Measurements from ENCODE around the gene DGUOK. TPM values are rescaled to one million over a fixed set of nuclear protein-coding genes. Genes with fewer than 3 reads are reported as not detected.

DGUOK gene
- total and polyA plus RNA-seq, 2 donors = 73.7 to 157 TPM

- H3K27ac ChIP-seq (ENCODE audit: low read depth in 1 of 2, low read length in 1 of 2) = no peak overlapping the region
- H3K9me3 ChIP-seq (ENCODE audit: control insufficient read depth in 2 of 2, insufficient read depth in 1 of 2, low read length in 1 of 2) = no peaks in the 10 kb centered on the region
- H3K36me3 ChIP-seq (ENCODE audit: control insufficient read depth in 2 of 2, insufficient read depth in 2 of 2, low read length in 1 of 2) = peaks cover 4 to 9% of the 10 kb centered on the region in 2 donors
- DNase-seq (ENCODE audit: low read depth in 6 of 9, low spot score in 9 of 9) = no peak
- H3K4me1 ChIP-seq (ENCODE audit: control insufficient read depth in 2 of 2, insufficient read depth in 2 of 2, low read length in 2 of 2) = peaks cover 6 to 33% of the 10 kb centered on the region in 2 donors
- no peak overlapping the region for H3K4me3 ChIP-seq (ENCODE audit: low read length in 2 of 2)
- no peaks in the 10 kb centered on the region for H3K27me3 ChIP-seq (ENCODE audit: control insufficient read depth in 2 of 2, insufficient read depth in 1 of 2, low read length in 1 of 2)
- WGBS = 89% methylated on average over 4 of the region's 4 CpGs
Measured at GRCh38 chr2:73998933-73999332, 72.3 kb downstream of the DGUOK start.

- no peak overlapping the region for H3K4me3 ChIP-seq (ENCODE audit: low read length in 2 of 2)
- H3K9me3 ChIP-seq (ENCODE audit: control insufficient read depth in 2 of 2, insufficient read depth in 1 of 2, low read length in 1 of 2) = no peaks in the 10 kb centered on the region
- no peak overlapping the region for H3K27ac ChIP-seq (ENCODE audit: low read depth in 1 of 2, low read length in 1 of 2)
- peaks cover 0 to 12% of the 10 kb centered on the region in 2 donors for H3K36me3 ChIP-seq (ENCODE audit: control insufficient read depth in 2 of 2, insufficient read depth in 2 of 2, low read length in 1 of 2)
- 89% methylated on average over 10 of the region's 10 CpGs for WGBS
- peaks cover 6 to 42% of the 10 kb centered on the region in 2 donors for H3K4me1 ChIP-seq (ENCODE audit: control insufficient read depth in 2 of 2, insufficient read depth in 2 of 2, low read length in 2 of 2)
- no peak for DNase-seq (ENCODE audit: low read depth in 6 of 9, low spot score in 9 of 9)
- H3K27me3 ChIP-seq (ENCODE audit: control insufficient read depth in 2 of 2, insufficient read depth in 1 of 2, low read length in 1 of 2) = no peaks in the 10 kb centered on the region
Measured at GRCh38 chr2:73999881-74000597, 73.4 kb downstream of the DGUOK start.

- Histone ChIP-seq H3K9me3 (ENCODE audit: control insufficient read depth in 2 of 2, insufficient read depth in 1 of 2, low read length in 1 of 2) (no peaks in the 10 kb centered on the region), H3K27ac (ENCODE audit: low read depth in 1 of 2, low read length in 1 of 2) (no peak overlapping the region), H3K36me3 (ENCODE audit: control insufficient read depth in 2 of 2, insufficient read depth in 2 of 2, low read length in 1 of 2) (peaks cover 3 to 16% of the 10 kb centered on the region in 2 donors), H3K4me3 (ENCODE audit: low read length in 2 of 2) (no peak overlapping the region), H3K27me3 (ENCODE audit: control insufficient read depth in 2 of 2, insufficient read depth in 1 of 2, low read length in 1 of 2) (no peaks in the 10 kb centered on the region), H3K4me1 (ENCODE audit: control insufficient read depth in 2 of 2, insufficient read depth in 2 of 2, low read length in 2 of 2) (peaks cover 6 to 45% of the 10 kb centered on the region in 2 donors)
- WGBS = 93% methylated on average over 5 of the region's 5 CpGs
- no peak for DNase-seq (ENCODE audit: low read depth in 6 of 9, low spot score in 9 of 9)
Measured at GRCh38 chr2:74000666-74001065, 74.0 kb downstream of the DGUOK start.

DNA sequence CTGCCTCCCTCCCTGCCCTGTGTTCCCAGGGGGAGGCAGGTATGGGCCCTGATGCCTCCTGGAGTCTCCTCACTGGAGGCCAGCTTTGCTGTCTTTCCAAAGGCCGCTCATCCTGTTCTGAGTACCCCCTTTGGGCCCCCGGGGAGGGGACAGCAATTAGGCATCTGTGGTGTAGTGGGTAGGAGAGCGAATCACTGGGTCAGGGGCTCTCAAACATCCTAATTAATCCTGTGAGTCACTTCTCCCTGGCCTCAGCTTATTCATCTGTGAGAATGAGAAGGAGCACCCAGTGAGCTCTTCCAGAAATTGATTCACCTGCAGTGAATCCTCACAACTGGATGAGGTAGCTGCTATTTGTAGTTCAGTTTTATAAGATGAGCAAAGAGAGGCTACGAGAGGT, 74.4 kb downstream of the DGUOK start:
- DNase-seq (ENCODE audit: low read depth in 6 of 9, low spot score in 9 of 9) = no peak
- Histone ChIP-seq H3K4me3 (ENCODE audit: low read length in 2 of 2) (no peak overlapping the region), H3K27ac (ENCODE audit: low read depth in 1 of 2, low read length in 1 of 2) (no peak overlapping the region), H3K27me3 (ENCODE audit: control insufficient read depth in 2 of 2, insufficient read depth in 1 of 2, low read length in 1 of 2) (no peaks in the 10 kb centered on the region), H3K36me3 (ENCODE audit: control insufficient read depth in 2 of 2, insufficient read depth in 2 of 2, low read length in 1 of 2) (peaks cover 6 to 17% of the 10 kb centered on the region in 2 donors), H3K9me3 (ENCODE audit: control insufficient read depth in 2 of 2, insufficient read depth in 1 of 2, low read length in 1 of 2) (no peaks in the 10 kb centered on the region), H3K4me1 (ENCODE audit: control insufficient read depth in 2 of 2, insufficient read depth in 2 of 2, low read length in 2 of 2) (peaks cover 6 to 47% of the 10 kb centered on the region in 2 donors)
- WGBS = 93% methylated on average over 4 of the region's 4 CpGs

- Histone ChIP-seq H3K27ac (ENCODE audit: low read depth in 1 of 2, low read length in 1 of 2) (no peak overlapping the region), H3K9me3 (ENCODE audit: control insufficient read depth in 2 of 2, insufficient read depth in 1 of 2, low read length in 1 of 2) (no peaks in the 10 kb centered on the region), H3K4me1 (ENCODE audit: control insufficient read depth in 2 of 2, insufficient read depth in 2 of 2, low read length in 2 of 2) (peaks cover 9 to 54% of the 10 kb centered on the region in 2 donors), H3K4me3 (ENCODE audit: low read length in 2 of 2) (peak overlapping the region; percentile 9 to 68), H3K36me3 (ENCODE audit: control insufficient read depth in 2 of 2, insufficient read depth in 2 of 2, low read length in 1 of 2) (peaks cover 6 to 19% of the 10 kb centered on the region in 2 donors), H3K27me3 (ENCODE audit: control insufficient read depth in 2 of 2, insufficient read depth in 1 of 2, low read length in 1 of 2) (no peaks in the 10 kb centered on the region)
- WGBS = 23% methylated on average over 24 of the region's 24 CpGs
- DNase-seq (ENCODE audit: low read depth in 6 of 9, low spot score in 9 of 9) = no peak
Measured at GRCh38 chr2:74001781-74002504, 75.3 kb downstream of the DGUOK start.

GRCh38 chr2:74002505-74003421, 76.1 kb downstream of the DGUOK start:
- no peaks in the 10 kb centered on the region for H3K27me3 ChIP-seq (ENCODE audit: control insufficient read depth in 2 of 2, insufficient read depth in 1 of 2, low read length in 1 of 2)
- WGBS = 8% methylated on average over 68 of the region's 68 CpGs
- H3K9me3 ChIP-seq (ENCODE audit: control insufficient read depth in 2 of 2, insufficient read depth in 1 of 2, low read length in 1 of 2) = no peaks in the 10 kb centered on the region
- peak in 6 of 9 donors; percentile 61 to 87 (median 74) for DNase-seq (ENCODE audit: low read depth in 6 of 9, low spot score in 9 of 9)
- peaks cover 9 to 54% of the 10 kb centered on the region in 2 donors for H3K4me1 ChIP-seq (ENCODE audit: control insufficient read depth in 2 of 2, insufficient read depth in 2 of 2, low read length in 2 of 2)
- peak overlapping the region in 1 of 2 donors; percentile 43 for H3K27ac ChIP-seq (ENCODE audit: low read depth in 1 of 2, low read length in 1 of 2)
- H3K4me3 ChIP-seq (ENCODE audit: low read length in 2 of 2) = peak overlapping the region; percentile 59 to 68
- H3K36me3 ChIP-seq (ENCODE audit: control insufficient read depth in 2 of 2, insufficient read depth in 2 of 2, low read length in 1 of 2) = peaks cover 6 to 22% of the 10 kb centered on the region in 2 donors

DNA sequence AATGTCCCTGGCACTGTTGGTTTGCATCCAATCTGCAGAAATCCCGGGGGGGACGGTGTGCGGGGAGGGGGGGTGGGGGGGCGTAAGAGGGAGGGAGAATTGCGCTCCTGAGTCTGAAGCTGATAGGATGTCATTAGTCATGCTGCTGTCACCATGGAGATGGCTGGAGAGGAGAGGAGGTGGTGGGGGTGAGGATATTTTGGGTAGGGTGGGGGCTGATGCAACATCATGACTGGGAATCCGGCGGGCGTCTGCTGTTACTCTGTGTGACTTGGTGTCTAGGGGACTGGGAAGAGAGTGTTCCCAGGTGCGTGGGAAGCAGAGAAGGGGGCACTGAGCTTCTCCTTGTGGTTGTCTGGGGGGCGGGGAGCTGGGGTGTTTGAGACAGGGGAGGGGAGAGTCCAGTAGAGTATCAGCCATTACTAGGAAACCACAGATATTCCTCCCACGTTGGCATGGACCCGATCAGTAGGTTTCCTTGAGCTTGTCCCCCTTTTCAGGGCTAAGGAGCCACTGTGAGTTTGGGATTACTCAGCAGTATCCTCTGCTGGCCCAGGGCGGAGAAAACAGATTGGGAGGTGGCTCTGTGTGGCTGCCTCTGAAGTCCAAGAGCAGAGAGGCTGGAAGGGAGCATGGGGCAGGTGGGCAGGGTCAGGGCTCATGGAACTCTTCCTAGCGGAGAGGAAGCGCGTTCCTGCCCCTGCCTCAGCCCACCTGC, 77.0 kb downstream of the DGUOK start:
- H3K27me3 ChIP-seq (ENCODE audit: control insufficient read depth in 2 of 2, insufficient read depth in 1 of 2, low read length in 1 of 2) = no peaks in the 10 kb centered on the region
- no peak overlapping the region for H3K27ac ChIP-seq (ENCODE audit: low read depth in 1 of 2, low read length in 1 of 2)
- H3K4me3 ChIP-seq (ENCODE audit: low read length in 2 of 2) = peak overlapping the region in 1 of 2 donors; percentile 68
- H3K4me1 ChIP-seq (ENCODE audit: control insufficient read depth in 2 of 2, insufficient read depth in 2 of 2, low read length in 2 of 2) = peaks cover 9 to 51% of the 10 kb centered on the region in 2 donors
- DNase-seq (ENCODE audit: low read depth in 6 of 9, low spot score in 9 of 9) = no peak
- WGBS = 82% methylated on average over 16 of the region's 16 CpGs
- H3K36me3 ChIP-seq (ENCODE audit: control insufficient read depth in 2 of 2, insufficient read depth in 2 of 2, low read length in 1 of 2) = peaks cover 6 to 25% of the 10 kb centered on the region in 2 donors
- no peaks in the 10 kb centered on the region for H3K9me3 ChIP-seq (ENCODE audit: control insufficient read depth in 2 of 2, insufficient read depth in 1 of 2, low read length in 1 of 2)

All from thymus (tissue), 11 donors.